Measurements from ENCODE around the gene SLC6A5.

SLC6A5 gene

DNA sequence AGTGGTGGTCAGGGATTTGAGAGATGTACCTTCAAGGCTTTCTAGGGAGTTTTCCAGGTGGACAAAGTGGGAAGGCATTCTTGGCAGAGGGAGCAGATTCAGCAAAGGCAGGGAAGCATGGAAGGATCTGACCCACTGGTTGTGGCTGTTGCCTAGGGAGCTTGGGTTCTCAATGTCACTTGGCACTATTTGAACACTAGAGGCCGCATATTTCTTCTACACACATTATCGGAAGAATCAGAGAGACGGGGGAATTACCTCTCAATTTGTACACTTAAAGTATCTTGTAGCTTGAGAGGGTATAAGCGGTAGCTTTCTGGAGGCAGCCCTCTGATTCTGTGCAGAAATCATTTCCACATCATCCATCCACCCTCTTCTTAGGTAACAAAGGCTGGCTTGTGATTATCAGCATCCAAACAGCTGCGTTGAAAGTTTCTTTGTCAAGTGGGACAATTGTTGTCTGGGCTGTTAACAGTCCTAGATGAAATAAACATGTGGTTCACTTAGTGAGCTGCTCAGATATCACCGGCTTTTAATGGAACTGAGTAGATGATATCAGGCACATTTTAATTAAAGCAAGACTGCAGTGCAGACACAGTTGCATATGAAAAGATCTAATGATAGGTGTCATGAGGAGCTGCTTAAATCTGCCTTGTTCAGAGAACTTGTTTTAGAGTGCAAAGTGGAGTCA, 72.6 kb downstream of the SLC6A5 start:
- DNase-seq: no peak

DNA sequence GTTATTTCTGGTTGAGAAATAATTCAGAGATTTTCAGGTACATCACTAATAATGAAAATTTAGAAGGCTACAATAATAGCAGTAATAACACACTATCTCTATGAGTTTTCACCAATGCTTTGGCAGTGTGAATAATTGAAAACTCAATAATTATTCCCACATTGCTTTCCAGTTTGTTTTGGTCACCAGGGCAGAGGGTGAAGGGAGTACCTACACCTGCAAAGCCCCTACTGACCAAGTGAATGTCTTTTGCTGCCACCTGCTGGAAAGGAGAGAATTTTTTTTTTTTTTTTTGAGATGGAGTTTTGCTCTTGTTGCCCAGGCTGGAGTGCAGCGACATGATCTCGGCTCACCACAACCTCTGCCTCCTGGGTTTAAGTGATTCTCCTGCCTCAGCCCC, 73.2 kb downstream of the SLC6A5 start:
- DNase-seq: no peak

DNA sequence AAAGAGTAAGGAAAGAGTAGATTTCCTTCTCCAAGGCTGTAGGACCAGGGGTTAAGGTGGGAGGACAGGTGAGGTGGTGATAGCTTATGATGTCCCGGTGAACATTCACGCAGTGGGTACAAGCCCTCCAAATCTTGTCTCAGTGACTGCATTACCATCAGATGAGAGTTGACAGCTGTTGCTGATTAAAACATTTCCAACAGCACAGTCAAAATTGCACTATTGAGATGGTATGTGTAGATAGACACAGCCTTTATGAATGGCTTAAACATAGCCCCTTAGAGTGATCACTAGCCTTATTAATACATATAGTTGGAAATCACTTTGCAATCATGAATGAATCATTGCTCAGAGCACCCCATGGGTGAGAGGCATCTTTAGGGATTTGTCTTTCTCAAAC, 77.2 kb downstream of the SLC6A5 start:
- DNase-seq: no peak

DNA sequence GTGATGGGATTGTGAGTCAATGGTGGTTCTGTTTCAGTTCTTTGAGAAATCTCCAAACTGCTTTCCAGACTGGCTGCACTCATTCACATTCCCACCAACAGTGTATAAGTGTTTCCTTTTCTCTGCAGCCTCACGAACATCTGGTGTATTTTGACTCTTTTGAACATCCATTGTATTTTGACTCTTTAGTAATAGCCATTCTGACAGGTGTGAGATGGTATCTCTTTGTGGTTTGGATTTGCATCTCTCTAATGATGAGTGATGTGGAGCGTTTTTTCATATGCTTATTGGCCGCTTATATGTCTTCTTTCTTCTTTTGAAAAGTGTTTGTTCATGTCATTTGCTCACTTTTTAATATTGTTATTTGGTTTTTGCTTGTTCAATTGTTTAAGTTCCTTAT, 89.4 kb downstream of the SLC6A5 start:
- DNase-seq: no peak

DNA sequence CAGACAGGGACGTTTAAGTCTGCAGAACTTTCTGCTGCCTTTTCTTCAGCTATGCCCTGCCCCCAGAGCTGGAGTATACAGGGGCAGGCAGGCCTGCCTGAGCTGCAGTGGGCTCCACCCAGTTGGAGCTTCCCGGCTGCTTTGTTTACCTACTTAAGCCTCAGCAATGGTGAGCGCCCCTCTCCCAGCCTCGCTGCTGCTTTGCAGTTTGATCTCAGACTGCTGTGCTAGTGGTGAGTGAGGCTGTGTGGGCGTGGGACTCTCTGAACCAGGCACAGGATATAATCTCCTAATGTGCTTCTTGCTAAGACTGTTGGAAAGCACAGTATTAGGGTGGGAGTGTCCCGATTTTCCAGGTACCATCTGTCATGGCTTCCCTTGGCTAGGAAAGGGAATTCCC, 108.5 kb downstream of the SLC6A5 start:
- DNase-seq: no peak
